ENCODE measurements around the gene VRK1.

- TF ChIP-seq POLR2AphosphoS5 (IDR thresholded peaks at IDR 0.05; ENCODE audit: low read depth), result no peak
- TF ChIP-seq, protein P1, sequence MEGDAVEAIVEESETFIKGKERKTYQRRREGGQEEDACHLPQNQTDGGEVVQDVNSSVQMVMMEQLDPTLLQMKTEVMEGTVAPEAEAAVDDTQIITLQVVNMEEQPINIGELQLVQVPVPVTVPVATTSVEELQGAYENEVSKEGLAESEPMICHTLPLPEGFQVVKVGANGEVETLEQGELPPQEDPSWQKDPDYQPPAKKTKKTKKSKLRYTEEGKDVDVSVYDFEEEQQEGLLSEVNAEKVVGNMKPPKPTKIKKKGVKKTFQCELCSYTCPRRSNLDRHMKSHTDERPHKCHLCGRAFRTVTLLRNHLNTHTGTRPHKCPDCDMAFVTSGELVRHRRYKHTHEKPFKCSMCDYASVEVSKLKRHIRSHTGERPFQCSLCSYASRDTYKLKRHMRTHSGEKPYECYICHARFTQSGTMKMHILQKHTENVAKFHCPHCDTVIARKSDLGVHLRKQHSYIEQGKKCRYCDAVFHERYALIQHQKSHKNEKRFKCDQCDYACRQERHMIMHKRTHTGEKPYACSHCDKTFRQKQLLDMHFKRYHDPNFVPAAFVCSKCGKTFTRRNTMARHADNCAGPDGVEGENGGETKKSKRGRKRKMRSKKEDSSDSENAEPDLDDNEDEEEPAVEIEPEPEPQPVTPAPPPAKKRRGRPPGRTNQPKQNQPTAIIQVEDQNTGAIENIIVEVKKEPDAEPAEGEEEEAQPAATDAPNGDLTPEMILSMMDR (IDR thresholded peaks at IDR 0.05; ENCODE audit: insufficient read depth, low read length), result no peak
- no peak for TF ChIP-seq SPI1 (IDR thresholded peaks at IDR 0.05; ENCODE audit: borderline replicate concordance, low read depth)
- TF ChIP-seq REST (IDR thresholded peaks at IDR 0.05; ENCODE audit: insufficient replicate concordance, low read depth), result no peak
Observed at GRCh38 chr14:96922986-96923385, 125.8 kb downstream of the VRK1 start.

Measured in HL-60 (cell line).